Stimulated activated CD4-positive, alpha-beta T cell treated with anti-CD3 and anti-CD28 coated beads, Interleukin-12 subunit alpha, Interleukin-12 subunit beta, amount 100 ng/mL, for 24 hours (primary cell): Measurements from ENCODE around the gene ATP13A1.
A peak's percentile ranks its signal among the peaks of the same experiment; 100 is the strongest.
"Not testable (repeated sequence)": the region's sequence is repeated elsewhere in the genome, so short reads cannot be mapped to it uniquely, and the experiment has no call there.

Experiments
- DNase-seq, 2 experiments: peaks; one replicate each; pipeline ENCODE4 v3.0.0-alpha.2; 2020; ENCODE audit warnings: low read depth in 2 of 2

The ATP13A1 gene

DNA sequence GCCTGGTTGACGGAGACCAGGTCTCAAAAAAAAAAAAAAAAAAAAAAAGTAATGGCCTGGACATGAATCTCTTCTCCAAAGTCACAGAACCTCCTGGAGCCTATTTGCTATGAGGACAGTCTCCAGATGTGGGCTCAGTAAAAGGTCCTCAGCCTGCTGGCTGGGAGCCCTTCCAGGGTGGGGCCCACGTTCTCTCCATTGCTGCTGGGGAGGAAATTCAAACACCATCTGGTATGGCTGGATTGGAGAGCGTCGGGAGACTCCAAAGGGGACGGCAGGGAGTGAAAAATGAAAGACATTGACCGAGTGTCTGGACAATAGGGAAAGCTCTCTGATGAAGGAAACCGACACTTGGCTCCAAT is 43.6 kb downstream of the ATP13A1 start:
- no peak for DNase-seq

GRCh38 chr19:19619181-19619848 is 44.2 kb downstream of the ATP13A1 start:
- no peak for DNase-seq

GRCh38 chr19:19618219-19619051 is 45.0 kb downstream of the ATP13A1 start, which contains the start of gene PBX4:
TSS of gene PBX4 (minus strand) at chr19:19618687. CDS start at chr19:19618629, 58 bp downstream.
- DNase-seq = peak; percentile 98 to 99

DNA sequence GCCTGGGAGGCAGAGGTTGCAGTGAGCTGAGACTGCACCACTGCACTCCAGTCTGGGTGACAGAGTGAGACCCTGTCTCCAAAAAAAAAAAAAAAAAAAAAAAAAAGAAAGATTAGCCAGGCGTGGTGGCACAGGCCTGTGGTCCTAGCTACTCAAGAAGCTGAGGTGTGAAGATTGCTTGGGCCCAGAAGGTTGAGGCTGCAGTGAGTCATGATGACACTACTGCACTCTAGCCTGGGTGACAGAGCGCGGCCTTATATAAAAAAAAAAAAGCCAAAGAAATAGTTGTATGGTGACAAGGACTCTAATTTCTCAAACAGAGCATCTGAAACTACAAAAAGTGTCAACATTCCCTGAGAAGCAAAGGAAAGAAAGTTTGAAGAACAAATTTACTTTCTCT is 48.4 kb downstream of the ATP13A1 start:
- no peak for DNase-seq

DNA sequence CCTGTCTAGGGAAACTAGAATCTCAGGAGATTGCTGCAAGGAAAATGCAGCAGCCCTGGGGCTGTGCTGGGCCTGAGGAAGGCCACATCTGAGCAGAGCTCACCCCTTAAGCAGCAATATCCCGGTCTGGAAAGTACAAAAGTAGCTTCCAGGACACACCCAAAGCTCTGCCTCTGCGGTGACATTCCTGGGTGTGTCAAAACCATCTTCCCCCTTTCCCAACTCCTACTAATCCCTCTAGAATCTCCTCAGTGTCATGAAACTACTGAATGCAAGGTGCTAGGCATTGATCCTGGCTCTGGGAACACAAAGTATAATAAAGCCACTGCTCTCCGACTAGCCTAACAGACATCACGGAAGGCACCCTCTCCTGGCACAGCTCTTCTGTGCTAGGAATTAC is 50.0 kb downstream of the ATP13A1 start:
- no peak for DNase-seq

GRCh38 chr19:19610376-19611202 is 52.9 kb downstream of the ATP13A1 start:
- DNase-seq = no peak

GRCh38 chr19:19606686-19607085 is 56.8 kb downstream of the ATP13A1 start:
- not testable (repeated sequence) for DNase-seq

GRCh38 chr19:19606021-19606420 is 57.5 kb downstream of the ATP13A1 start:
- no peak for DNase-seq

DNA sequence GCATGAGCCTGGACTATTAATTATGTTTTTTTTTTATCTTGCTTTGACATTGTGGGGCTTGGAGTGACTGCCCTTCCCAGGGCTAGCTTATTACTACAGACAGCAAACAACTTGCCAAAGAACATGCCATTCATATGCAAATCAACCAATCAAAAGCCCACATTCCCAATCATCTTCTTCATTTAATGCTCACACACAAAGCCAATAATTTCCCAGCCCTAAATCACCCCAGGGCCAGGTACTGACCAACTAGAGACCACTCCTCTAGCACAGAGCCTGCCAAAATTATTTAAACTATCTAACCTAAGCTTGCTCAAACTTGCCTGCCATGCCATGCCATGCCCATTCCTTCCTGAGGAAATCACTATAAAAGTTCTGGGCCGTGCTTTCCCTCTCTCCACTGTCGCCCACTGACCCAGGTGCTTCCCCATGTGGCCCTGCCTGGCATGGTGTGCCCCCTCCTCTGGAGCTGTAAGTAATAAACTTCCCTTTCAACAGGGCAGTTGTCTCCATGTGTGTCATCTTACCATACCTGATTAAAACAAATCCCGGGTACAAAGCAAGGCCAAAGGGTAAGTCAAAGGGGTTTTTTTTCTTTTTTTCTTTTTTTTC is 60.7 kb downstream of the ATP13A1 start:
- DNase-seq = no peak

DNA sequence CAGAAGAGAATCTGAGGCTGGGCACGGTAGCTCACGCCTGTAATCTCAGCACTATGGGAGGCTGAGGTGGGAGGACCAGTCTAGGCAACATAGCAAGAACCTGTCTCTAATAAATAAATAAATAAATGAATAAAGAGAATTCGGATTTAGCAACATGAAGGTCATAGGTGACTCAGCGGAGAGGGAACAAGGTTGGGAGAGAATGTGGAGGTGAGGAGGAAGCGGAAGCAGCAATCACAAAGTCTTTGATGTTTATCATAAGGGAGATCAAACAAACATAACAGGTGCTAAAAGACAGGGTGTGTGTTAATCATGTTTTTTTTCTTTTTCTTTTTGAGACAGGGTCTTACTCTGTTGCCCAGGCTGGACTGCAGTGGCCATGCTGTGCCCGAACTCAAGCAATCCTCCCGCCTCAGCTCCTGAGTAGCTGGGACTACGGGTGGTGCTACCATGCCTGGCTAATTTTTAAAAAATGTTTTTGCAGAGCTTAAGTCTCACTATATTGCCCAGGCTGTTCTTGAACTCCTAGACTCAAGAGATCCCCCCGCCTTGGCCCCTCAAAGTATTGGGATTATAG is 61.3 kb downstream of the ATP13A1 start:
- DNase-seq = no peak

DNA sequence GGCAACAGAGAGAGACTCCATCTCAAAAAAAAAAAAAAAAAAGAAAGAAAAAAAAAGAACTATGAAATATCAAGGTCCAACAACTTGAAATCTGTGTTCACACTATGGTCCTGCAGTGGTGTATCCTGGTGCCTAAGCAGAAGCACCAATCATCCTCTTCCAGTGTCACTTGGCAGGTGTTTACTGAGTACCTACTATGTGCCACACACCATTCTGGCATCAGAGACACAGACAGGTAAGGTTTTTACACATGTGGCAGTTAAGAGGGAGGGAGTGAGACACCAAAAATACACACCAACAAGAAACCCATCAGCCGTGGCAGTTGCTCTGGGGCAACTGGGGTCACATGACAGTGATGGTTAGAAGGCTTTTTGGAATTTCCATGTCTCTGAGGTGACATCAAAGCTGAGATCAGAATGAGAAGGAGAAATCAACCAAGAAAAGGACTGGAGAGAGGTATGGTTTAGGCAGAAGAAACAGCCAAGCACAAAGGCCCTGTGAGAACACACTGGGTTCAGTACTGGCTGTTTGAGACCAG is 62.6 kb downstream of the ATP13A1 start:
- no peak for DNase-seq

DNA sequence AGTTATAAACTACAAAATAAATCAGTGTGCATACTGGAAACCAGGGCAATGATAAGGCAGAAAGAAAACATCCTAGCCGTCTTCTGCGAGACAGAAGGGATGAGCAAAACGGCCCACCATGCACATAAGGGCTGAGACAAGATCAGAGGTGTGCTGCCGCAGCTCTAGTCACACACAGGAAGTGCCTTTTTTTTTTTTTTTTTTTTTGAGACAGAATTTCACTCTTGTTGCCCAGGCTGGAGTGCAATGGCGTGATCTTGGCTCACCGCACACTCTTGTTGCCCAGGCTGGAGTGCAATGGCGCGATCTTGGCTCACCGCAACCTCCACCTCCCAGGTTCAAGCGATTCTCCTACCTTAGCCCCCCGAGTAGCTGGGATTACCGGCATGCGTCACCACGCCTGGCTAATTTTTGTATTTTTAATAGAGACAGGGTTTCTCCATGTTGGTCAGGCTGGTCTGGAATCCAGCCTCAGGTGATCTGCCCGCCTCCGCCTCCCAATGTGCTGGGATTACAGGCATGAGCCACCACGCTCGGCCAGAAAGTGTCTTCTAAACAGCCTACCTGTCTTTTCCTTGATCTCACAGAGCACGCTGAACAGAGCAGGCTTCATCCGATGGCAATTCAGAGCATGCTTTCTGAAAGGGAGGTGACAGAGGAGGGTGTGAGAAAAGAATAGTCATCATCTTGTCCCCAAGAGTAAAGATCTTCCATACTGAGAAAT is 64.6 kb downstream of the ATP13A1 start:
- DNase-seq = peak in 1 of 2 experiments; percentile 27

GRCh38 chr19:19597809-19598306 is 65.6 kb downstream of the ATP13A1 start:
- DNase-seq = no peak
